Spleen (tissue), 7 donors: Measurements from ENCODE around the gene LOXL3.

Source experiments
- POLR2A ChIP-seq, 3 donors: fragments of 450-650 bp; IDR thresholded peaks; one replicate each; pipeline ENCODE4 v1.5.1; 2017; ENCODE audit warnings: antibody characterized with exemption in 3 of 3, mild to moderate bottlenecking in 1 of 3
- POLR2AphosphoS5 ChIP-seq, 3 donors: sonication (generic); formaldehyde crosslinking; IDR thresholded peaks; one replicate each; pipeline ENCODE4 v1.5.1; 2017; ENCODE audit warnings: antibody characterized with exemption in 3 of 3
- TF ChIP-seq, protein P1 (sequence below), 11 experiments: fragments of 200-600 bp in 7 of 11; fragments of 450-650 bp in 4 of 11; sonication (generic) in 4 of 11; IDR thresholded peaks in 8 of 11; conservative IDR thresholded peaks in 3 of 11; 1 replicate in 7 of 11; 2 replicates in 4 of 11; pipeline versions ENCODE4 v1.4.0 to v1.8.0; 2016 to 2021; ENCODE audit warnings: antibody characterized with exemption in 11 of 11, inconsistent platforms in 4 of 11, mild to moderate bottlenecking in 1 of 11
- donor health status: DM: no; HTN: no; CAD: no; lungs with moderate emphysema.
- donor health status: DM: no; HTN: no; CAD: no.
- donor health status: DM: no; HTN: no; CAD: no.

DNA sequence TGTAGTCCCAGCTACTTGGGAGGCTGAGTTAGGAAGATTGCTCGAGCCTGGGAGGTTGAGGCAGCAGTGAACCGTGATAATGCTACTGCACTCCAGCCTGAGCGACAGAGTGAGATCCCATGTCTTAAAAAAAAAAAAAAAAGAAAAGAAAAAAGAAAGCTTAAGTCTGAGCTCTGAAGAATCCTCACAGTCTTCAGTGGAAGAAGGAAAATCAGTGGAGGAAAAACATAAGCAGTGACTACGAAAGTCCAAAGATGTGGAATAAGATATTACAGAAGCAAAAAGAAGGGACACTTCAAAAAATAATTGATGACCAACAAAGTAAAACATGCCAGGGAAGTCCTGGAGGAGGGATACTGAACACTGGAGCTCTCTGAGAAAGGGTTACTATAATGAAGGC, 43.5 kb downstream of the LOXL3 start:
- TF ChIP-seq, protein P1, sequence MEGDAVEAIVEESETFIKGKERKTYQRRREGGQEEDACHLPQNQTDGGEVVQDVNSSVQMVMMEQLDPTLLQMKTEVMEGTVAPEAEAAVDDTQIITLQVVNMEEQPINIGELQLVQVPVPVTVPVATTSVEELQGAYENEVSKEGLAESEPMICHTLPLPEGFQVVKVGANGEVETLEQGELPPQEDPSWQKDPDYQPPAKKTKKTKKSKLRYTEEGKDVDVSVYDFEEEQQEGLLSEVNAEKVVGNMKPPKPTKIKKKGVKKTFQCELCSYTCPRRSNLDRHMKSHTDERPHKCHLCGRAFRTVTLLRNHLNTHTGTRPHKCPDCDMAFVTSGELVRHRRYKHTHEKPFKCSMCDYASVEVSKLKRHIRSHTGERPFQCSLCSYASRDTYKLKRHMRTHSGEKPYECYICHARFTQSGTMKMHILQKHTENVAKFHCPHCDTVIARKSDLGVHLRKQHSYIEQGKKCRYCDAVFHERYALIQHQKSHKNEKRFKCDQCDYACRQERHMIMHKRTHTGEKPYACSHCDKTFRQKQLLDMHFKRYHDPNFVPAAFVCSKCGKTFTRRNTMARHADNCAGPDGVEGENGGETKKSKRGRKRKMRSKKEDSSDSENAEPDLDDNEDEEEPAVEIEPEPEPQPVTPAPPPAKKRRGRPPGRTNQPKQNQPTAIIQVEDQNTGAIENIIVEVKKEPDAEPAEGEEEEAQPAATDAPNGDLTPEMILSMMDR (IDR thresholded peaks at IDR 0.05 in 8 of 11, conservative IDR thresholded peaks at IDR 0.05 in 3 of 11), result no peak
- TF ChIP-seq POLR2A (IDR thresholded peaks at IDR 0.05), result no peak
- no peak for TF ChIP-seq POLR2AphosphoS5 (IDR thresholded peaks at IDR 0.05)
